K562 (cell line): Measurements from ENCODE around the gene RAI14. TPM values are rescaled to one million over a fixed set of nuclear protein-coding genes. Genes with fewer than 3 reads are reported as not detected.

Experiments used
- ATAC-seq: fragments of 200-7000 bp; cut with Tn5 transposase; 3 replicates; pipeline ENCODE4 v1.9.1; 2020; ENCODE audit warnings: moderate library complexity
- BruUV-seq: library from RNA; stranded (reverse); fragments of 400-500 nt; replicated peaks from 2 replicates; lab custom pipeline; 2021; lab: Mats Ljungman, UMichigan
- CTCF ChIA-PET: fragments of 300-600 bp; formaldehyde crosslinking; extraction: SDS; loops from one replicate; lab custom pipeline; 2021; ENCODE audit warnings: low intra/inter-chr PET ratio; lab: Yijun Ruan, JAX
- POLR2A ChIA-PET: fragments of 300-600, 350-650 bp; sonication (Branson Sonifier 250); formaldehyde crosslinking; extraction: SDS; loops from one replicate; lab custom pipeline; 2021; ENCODE audit warnings: antibody characterized with exemption, inconsistent platforms; lab: Yijun Ruan, JAX
- DNase-seq, 4 experiments: peaks; one replicate each; pipeline versions ENCODE4 v3.0.0 to v3.0.0-alpha.2; 2011 to 2018; ENCODE audit warnings: low spot score in 3 of 4, mixed read lengths in 3 of 4; ENCODE audit errors: extremely low read depth in 1 of 4
- FAIRE-seq: peaks from 2 replicates; lab custom pipeline; 2011; peaks lifted over from hg19 to GRCh38; lab: Jason Lieb, UNC
- H2AFZ ChIP-seq: 2 replicates; pipeline ENCODE4 v1.6.0; 2011; ENCODE audit warnings: low read depth, low read length, control low read depth, inconsistent platforms
- H3K27ac ChIP-seq: fragments of 200-600 bp; 3 replicates; pipeline ENCODE4 v1.8.0; 2011; ENCODE audit warnings: low read depth, mild to moderate bottlenecking, control low read depth, inconsistent platforms, low read length, moderate library complexity, mixed read lengths; ENCODE audit errors: extremely low read depth
- H3K27me3 ChIP-seq, 2 experiments: fragments of 300-600 bp in 1 of 2; 2 replicates in 1 of 2; 3 replicates in 1 of 2; pipeline versions ENCODE4 v1.6.0 to v1.8.0; 2011; ENCODE audit warnings: inconsistent platforms in 2 of 2, low read length in 2 of 2, mild to moderate bottlenecking in 1 of 2, mixed read lengths in 1 of 2, moderate library complexity in 1 of 2; ENCODE audit not compliant: control insufficient read depth in 2 of 2, insufficient read depth in 2 of 2
- H3K36me3 ChIP-seq: fragments of 300-600 bp; 3 replicates; pipeline ENCODE4 v1.8.0; 2011; ENCODE audit warnings: mild to moderate bottlenecking, low read length, inconsistent platforms; ENCODE audit not compliant: control insufficient read depth, insufficient read depth
- H3K4me1 ChIP-seq, 2 experiments: fragments of 200-600 bp in 1 of 2; replicated peaks in 1 of 2; 2 replicates in 1 of 2; 3 replicates in 1 of 2; pipeline versions ENCODE4 v1.5.1 to v1.8.0; 2011; ENCODE audit warnings: inconsistent platforms in 2 of 2, low read length in 2 of 2, mild to moderate bottlenecking in 1 of 2, mixed read lengths in 1 of 2, moderate library complexity in 1 of 2; ENCODE audit not compliant: control insufficient read depth in 2 of 2, insufficient read depth in 2 of 2
- H3K4me2 ChIP-seq: 2 replicates; pipeline ENCODE4 v1.6.1; 2011; ENCODE audit warnings: low read length, control low read depth, inconsistent platforms, mixed read lengths; ENCODE audit not compliant: insufficient read depth
- H3K4me3 ChIP-seq: fragments of 200-600 bp; sonication (generic), shearing (Covaris generic); 2 replicates; pipeline ENCODE4 v1.5.1; 2016; ENCODE audit warnings: control low read depth, inconsistent platforms
- H3K79me2 ChIP-seq: fragments of 200-600 bp; 3 replicates; pipeline ENCODE4 v1.8.0; 2011; ENCODE audit warnings: low read length, inconsistent platforms; ENCODE audit not compliant: control insufficient read depth, insufficient read depth
- H3K9ac ChIP-seq, 2 experiments: 2 replicates each; pipeline versions ENCODE4 v1.6.0 to v1.6.1; 2011; ENCODE audit warnings: low read depth in 2 of 2, low read length in 2 of 2, control low read depth in 1 of 2, inconsistent platforms in 1 of 2, mild to moderate bottlenecking in 1 of 2, mixed read lengths in 1 of 2; ENCODE audit not compliant: insufficient read depth in 1 of 2
- H3K9me1 ChIP-seq: one replicate; pipeline ENCODE4 v1.6.0; 2011; ENCODE audit warnings: inconsistent platforms, mild to moderate bottlenecking, low read length, moderate library complexity; ENCODE audit not compliant: control insufficient read depth, insufficient read depth
- H3K9me3 ChIP-seq: replicated peaks from 2 replicates; pipeline ENCODE4 v1.5.1; 2011; ENCODE audit warnings: low read depth, low read length, inconsistent platforms; ENCODE audit not compliant: control insufficient read depth, insufficient read depth
- H4K20me1 ChIP-seq: replicated peaks from 2 replicates; pipeline ENCODE4 v1.6.1; 2011; ENCODE audit warnings: low read length, inconsistent platforms, mixed read lengths; ENCODE audit not compliant: control insufficient read depth, insufficient read depth
- EP300 ChIP-seq: IDR thresholded peaks from 2 replicates; pipeline ENCODE4 v1.6.1; 2012; ENCODE audit warnings: low read length, improper control_type of control experiment
- JUND ChIP-seq, 2 experiments: IDR thresholded peaks; 2 replicates in 1 of 2; 3 replicates in 1 of 2; pipeline ENCODE4 v1.6.1; 2011; ENCODE audit warnings: borderline replicate concordance in 2 of 2, low read depth in 2 of 2, low read length in 2 of 2, improper control_type of control experiment in 1 of 2, missing biosample characterization in 1 of 2, missing genetic modification characterization in 1 of 2, missing genetic modification reagents in 1 of 2
- NR2C1 ChIP-seq, 2 experiments: fragments of 450-650 bp; IDR thresholded peaks; 2 replicates each; pipeline ENCODE4 v1.6.1; 2017; ENCODE audit warnings: mild to moderate bottlenecking in 2 of 2, antibody characterized with exemption in 1 of 2, inconsistent platforms in 1 of 2, missing compliant biosample characterization in 1 of 2, missing genetic modification characterization in 1 of 2
- STAT5A ChIP-seq: IDR thresholded peaks from 2 replicates; pipeline ENCODE4 v1.6.1; 2012; ENCODE audit warnings: low read length, inconsistent platforms, borderline replicate concordance
- ZNF445 ChIP-seq: fragments of 250-450 bp; sonication (Bioruptor Pico); IDR thresholded peaks from 2 replicates; pipeline ENCODE4 v1.4.0; 2020; ENCODE audit warnings: low read depth, mild to moderate bottlenecking, moderate library complexity
- WGBS: fragments of 100-300 bp; shearing (Covaris generic); methylation state at CpG from one replicate; pipeline ENCODE4 v1.1.6; 2016; ENCODE audit warnings: low coverage, mixed read lengths; ENCODE audit not compliant: insufficient coverage; ENCODE audit errors: missing lambda C conversion rate; 5-methylcytosine and 5-hydroxymethylcytosine counted together
- in situ Hi-C: fragments of 300-500 bp; cut with MboI; formaldehyde crosslinking; loops from 4 replicates; pipeline ENCODE4 v1.15.0; 2018; ENCODE audit warnings: inconsistent platforms, mixed read lengths
- intact Hi-C: fragments of 100-400 bp; cut with micrococcal nuclease; formaldehyde crosslinking; loops from 2 replicates; pipeline ENCODE4 v1.14.2; 2022
- polyA plus RNA-seq, 8 experiments: library from polyadenylated mRNA; depleted of rRNA in 4 of 8; stranded (reverse) in 5 of 8; unstranded in 3 of 8; fragments of >200 nt; fragmentation: Nextera tagmentation in 2 of 8; fragmentation: Illumina TruSeq in 1 of 8; extraction: Ambion mirVana in 2 of 8; extraction: Trizol in 1 of 8; gene quantifications; 2 replicates each; pipeline versions ENCODE4 v1.2.1 to v1.2.3, GENCODE V29; 2011 to 2014; ENCODE audit warnings: inconsistent platforms in 1 of 8, missing spikeins in 1 of 8
- total RNA-seq, 7 experiments: library from RNA; depleted of rRNA in 6 of 7; stranded (reverse); fragments of >200 nt in 6 of 7; fragmentation: Illumina TruSeq in 2 of 7; extraction: Trizol in 2 of 7; gene quantifications; 2 replicates each; pipeline versions ENCODE4 v1.2.1 to v1.2.3, GENCODE V29; 2011 to 2021; ENCODE audit warnings: low replicate concordance in 1 of 7
- TF ChIP-seq, protein P1 (sequence below): fragments of 450-650 bp; IDR thresholded peaks from 2 replicates; pipeline ENCODE4 v1.6.1; 2016; ENCODE audit warnings: low read depth, mild to moderate bottlenecking, moderate library complexity

The RAI14 gene
- total and polyA plus RNA-seq, 9 of the 15 experiments (the other 6 are each of a cell fraction or from before 2014, with no cell fraction given), result 11.3 to 82.5 (median 34.8) TPM

DNA sequence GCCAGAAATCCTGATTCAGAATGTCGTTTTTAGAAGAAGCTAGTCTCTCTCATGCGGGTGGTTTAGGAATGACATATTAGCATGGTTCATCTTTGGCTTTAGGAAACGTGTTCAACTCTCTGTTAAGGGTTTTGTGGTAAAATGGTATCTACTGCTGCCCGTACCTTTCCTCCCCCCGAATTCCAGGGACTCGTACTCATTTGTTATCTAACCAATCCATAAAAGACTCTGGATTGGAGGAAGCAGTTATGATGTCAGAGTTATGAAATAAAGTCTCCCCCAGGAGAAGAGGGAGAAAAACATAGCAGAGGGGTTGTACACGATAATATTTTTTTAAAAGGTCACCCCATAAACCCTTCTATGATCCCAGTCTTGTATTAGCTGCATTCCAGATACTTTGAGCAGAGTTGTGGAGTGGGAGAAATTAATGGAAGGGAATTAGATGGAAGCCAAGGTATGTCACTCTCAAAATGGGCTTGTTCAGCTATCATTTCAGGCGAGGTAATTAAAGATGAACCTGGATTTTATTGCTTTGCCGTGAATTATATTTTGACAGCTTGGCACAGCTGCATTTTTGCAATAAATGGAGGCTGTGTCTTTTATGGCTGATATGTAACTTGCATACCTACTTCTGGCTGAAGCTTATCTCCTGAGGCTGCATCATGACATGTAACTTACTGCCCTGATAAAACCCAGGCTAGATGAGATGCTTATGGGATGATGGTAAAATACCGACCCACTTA is 31.3 kb downstream of the RAI14 start (continued):
- TF ChIP-seq, protein P1, sequence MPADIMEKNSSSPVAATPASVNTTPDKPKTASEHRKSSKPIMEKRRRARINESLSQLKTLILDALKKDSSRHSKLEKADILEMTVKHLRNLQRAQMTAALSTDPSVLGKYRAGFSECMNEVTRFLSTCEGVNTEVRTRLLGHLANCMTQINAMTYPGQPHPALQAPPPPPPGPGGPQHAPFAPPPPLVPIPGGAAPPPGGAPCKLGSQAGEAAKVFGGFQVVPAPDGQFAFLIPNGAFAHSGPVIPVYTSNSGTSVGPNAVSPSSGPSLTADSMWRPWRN, result no peak
- peak; percentile 21; the same call in 1 of the 2 replicates for TF ChIP-seq STAT5A
- 0 out of 2 replicates have a peak, but pooled peaks have one; percentile 21 for TF ChIP-seq ZNF445 (CRISPR knock-in tag)
- TF ChIP-seq EP300, result peak; percentile 25; the same call in 1 of the 2 replicates

- DNase-seq (peak in 1 of 4 experiments; percentile 47), ATAC-seq (0 out of 3 replicates have a peak, but pooled peaks have one; percentile 15), FAIRE-seq (peak; percentile 32)
- Histone ChIP-seq H3K4me1 (peaks cover 13 to 26% of the 10 kb centered on the region in 2 experiments; a peak in 4 of 5 replicates), H3K9ac (peak overlapping the region; percentile 2 to 17; a peak in 2 of 4 replicates), H3K4me3 (no peak overlapping the region), H4K20me1 (no peaks in the 10 kb centered on the region), H3K27me3 (no peaks in the 10 kb centered on the region), H3K9me1 (no peaks in the 10 kb centered on the region), H3K36me3 (peaks cover 18% of the 10 kb centered on the region; the same call in 2 of the 3 replicates), H2AFZ (peak overlapping the region; percentile 10; the same call in 1 of the 2 replicates), H3K79me2 (peaks cover 29% of the 10 kb centered on the region), H3K27ac (peak overlapping the region; percentile 81), H3K9me3 (no peaks in the 10 kb centered on the region), H3K4me2 (peak overlapping the region; percentile 74)
- in situ Hi-C loops (no loop called here), intact Hi-C loops (loop anchor here (1.0 to 5.0 kb wide), 2 partner anchors 11 to 166 kb away; no protein-coding TSS in a partner anchor)
- ChIA-PET CTCF (no interaction called here), POLR2A (interaction anchor here (1.1 to 3.1 kb wide), 6 partner anchors 9 to 16 kb away, joined by 3 to 26 read pairs (median 10); no protein-coding TSS in a partner anchor)
- no peak for TF ChIP-seq JUND (IDR thresholded peaks at IDR 0.05; ENCODE audit: borderline replicate concordance, low read depth, low read length)
- TF ChIP-seq JUND (tag; IDR thresholded peaks at IDR 0.05; ENCODE audit: borderline replicate concordance, low read depth, low read length), result 0 out of 3 replicates have a peak, but pooled peaks have one; percentile 25
- TF ChIP-seq NR2C1 (IDR thresholded peaks at IDR 0.05), result no peak
- TF ChIP-seq NR2C1 (tag; IDR thresholded peaks at IDR 0.05), result no peak
- 30% methylated on average over 7 of the region's 7 CpGs for WGBS
- TSS peak; percentile 18 for BruUV-seq
Observed at GRCh38 chr5:34688015-34688810, 32.1 kb downstream of the RAI14 start.
